Activated CD8-positive, alpha-beta T cell treated with anti-CD3 and anti-CD28 coated beads for 36 hours (primary cell): ENCODE results near the gene UQCC5. TPM values are rescaled to one million over a fixed set of nuclear protein-coding genes. Genes with fewer than 3 reads are reported as not detected.

Experiments
- ATAC-seq: fragments of 200-7000 bp; cut with Tn5 transposase; one replicate; pipeline ENCODE4 v1.10.0; 2021; ENCODE audit warnings: mild to moderate bottlenecking, moderate library complexity
- CTCF ChIA-PET: fragments of 350-600 bp; sonication (Branson Sonifier 250); formaldehyde crosslinking; loops from one replicate; lab custom pipeline; 2021; ENCODE audit warnings: antibody characterized with exemption; lab: Charles Lee
- POLR2A ChIA-PET: fragments of 350-600 bp; sonication (Branson Sonifier 250); formaldehyde crosslinking; loops from one replicate; lab custom pipeline; 2021; ENCODE audit warnings: antibody characterized with exemption; lab: Charles Lee
- DNase-seq: peaks from one replicate; pipeline ENCODE4 v3.0.0-alpha.2; 2020
- H3K27ac Mint-ChIP-seq: one replicate; pipeline ENCODE4 v1.8.0; 2021; ENCODE audit warnings: mild to moderate bottlenecking, mixed read lengths
- H3K27me3 Mint-ChIP-seq: one replicate; pipeline ENCODE4 v1.8.0; 2021; ENCODE audit warnings: mixed read lengths
- H3K36me3 Mint-ChIP-seq: one replicate; pipeline ENCODE4 v1.8.0; 2021; ENCODE audit warnings: low read depth, mixed read lengths
- H3K4me1 Mint-ChIP-seq: one replicate; pipeline ENCODE4 v1.8.0; 2021; ENCODE audit warnings: low read depth, mixed read lengths
- H3K4me3 Mint-ChIP-seq: one replicate; pipeline ENCODE4 v1.8.0; 2021; ENCODE audit warnings: mild to moderate bottlenecking, moderate library complexity, mixed read lengths
- H3K9me3 Mint-ChIP-seq: one replicate; pipeline ENCODE4 v1.8.0; 2021; ENCODE audit warnings: mixed read lengths
- intact Hi-C: fragments of 100-400 bp; cut with micrococcal nuclease; formaldehyde crosslinking; loops from one replicate; pipeline ENCODE4 v1.10.0; 2022
- total RNA-seq, 2 experiments: library from RNA; stranded (reverse); gene quantifications; one replicate each; pipeline ENCODE4 v1.2.3, GENCODE V29; 2021
- TF ChIP-seq, protein P1 (sequence below): fragments of 200-600 bp; IDR thresholded peaks from one replicate; pipeline ENCODE4 v1.8.0; 2022; ENCODE audit warnings: antibody characterized with exemption, mild to moderate bottlenecking

Gene UQCC5
- total RNA-seq, 2 experiments from 2014 or later: 14.0 to 20.5 TPM

GRCh38 chr3:52498137-52499054, 38.0 kb upstream of the UQCC5 start:
- H3K9me3 Mint-ChIP-seq: no peaks in the 10 kb centered on the region
- no peaks in the 10 kb centered on the region for H3K36me3 Mint-ChIP-seq
- TF ChIP-seq, protein P1, sequence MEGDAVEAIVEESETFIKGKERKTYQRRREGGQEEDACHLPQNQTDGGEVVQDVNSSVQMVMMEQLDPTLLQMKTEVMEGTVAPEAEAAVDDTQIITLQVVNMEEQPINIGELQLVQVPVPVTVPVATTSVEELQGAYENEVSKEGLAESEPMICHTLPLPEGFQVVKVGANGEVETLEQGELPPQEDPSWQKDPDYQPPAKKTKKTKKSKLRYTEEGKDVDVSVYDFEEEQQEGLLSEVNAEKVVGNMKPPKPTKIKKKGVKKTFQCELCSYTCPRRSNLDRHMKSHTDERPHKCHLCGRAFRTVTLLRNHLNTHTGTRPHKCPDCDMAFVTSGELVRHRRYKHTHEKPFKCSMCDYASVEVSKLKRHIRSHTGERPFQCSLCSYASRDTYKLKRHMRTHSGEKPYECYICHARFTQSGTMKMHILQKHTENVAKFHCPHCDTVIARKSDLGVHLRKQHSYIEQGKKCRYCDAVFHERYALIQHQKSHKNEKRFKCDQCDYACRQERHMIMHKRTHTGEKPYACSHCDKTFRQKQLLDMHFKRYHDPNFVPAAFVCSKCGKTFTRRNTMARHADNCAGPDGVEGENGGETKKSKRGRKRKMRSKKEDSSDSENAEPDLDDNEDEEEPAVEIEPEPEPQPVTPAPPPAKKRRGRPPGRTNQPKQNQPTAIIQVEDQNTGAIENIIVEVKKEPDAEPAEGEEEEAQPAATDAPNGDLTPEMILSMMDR: no peak
- H3K27me3 Mint-ChIP-seq: no peaks in the 10 kb centered on the region
- no peak overlapping the region for H3K4me3 Mint-ChIP-seq
- no peaks in the 10 kb centered on the region for H3K4me1 Mint-ChIP-seq
- H3K27ac Mint-ChIP-seq: no peak overlapping the region
- ATAC-seq: no peak
- DNase-seq: no peak
- ChIA-PET POLR2A (interaction anchor here (1.0 kb wide), 1 partner anchor 10 kb away, joined by 3 read pairs; no protein-coding TSS in a partner anchor), CTCF (interaction anchor here (1.3 kb wide), 2 partner anchors 23 to 50 kb away, joined by 3 read pairs; no protein-coding TSS in a partner anchor)
- intact Hi-C loops: no loop called here

GRCh38 chr3:52501046-52501445, 35.4 kb upstream of the UQCC5 start:
- Mint-ChIP-seq H3K36me3 (no peaks in the 10 kb centered on the region), H3K4me3 (no peak overlapping the region), H3K9me3 (no peaks in the 10 kb centered on the region), H3K4me1 (no peaks in the 10 kb centered on the region), H3K27me3 (no peaks in the 10 kb centered on the region), H3K27ac (no peak overlapping the region)
- TF ChIP-seq, protein P1: no peak
- ChIA-PET POLR2A (no interaction called here), CTCF (no interaction called here)
- ATAC-seq: no peak
- no peak for DNase-seq
- intact Hi-C loops: no loop called here

DNA sequence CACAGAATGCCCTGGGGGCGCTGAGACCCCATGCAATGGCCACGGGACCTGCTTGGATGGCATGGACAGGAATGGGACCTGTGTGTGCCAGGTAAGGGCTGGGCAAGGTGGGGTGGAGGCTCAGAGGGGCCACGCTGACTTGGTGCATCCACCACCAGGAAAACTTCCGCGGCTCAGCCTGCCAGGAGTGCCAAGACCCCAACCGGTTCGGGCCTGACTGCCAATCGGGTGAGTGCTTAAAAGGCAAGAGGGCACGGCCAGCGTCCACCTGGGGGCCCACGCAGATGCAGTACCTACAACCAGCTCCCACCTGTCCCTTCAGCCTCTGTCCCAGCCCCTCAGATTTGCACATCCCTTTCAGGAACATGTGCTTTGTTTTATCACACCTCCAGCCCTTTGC, 34.4 kb upstream of the UQCC5 start:
- H3K36me3 Mint-ChIP-seq: no peaks in the 10 kb centered on the region
- POLR2A ChIA-PET: no interaction called here
- TF ChIP-seq, protein P1: no peak
- DNase-seq (no peak), ATAC-seq (no peak)
- CTCF ChIA-PET: no interaction called here
- H3K4me3 Mint-ChIP-seq: no peak overlapping the region
- H3K27me3 Mint-ChIP-seq: no peaks in the 10 kb centered on the region
- H3K27ac Mint-ChIP-seq: no peak overlapping the region
- no peaks in the 10 kb centered on the region for H3K9me3 Mint-ChIP-seq
- H3K4me1 Mint-ChIP-seq: no peaks in the 10 kb centered on the region
- intact Hi-C loops: no loop called here

DNA sequence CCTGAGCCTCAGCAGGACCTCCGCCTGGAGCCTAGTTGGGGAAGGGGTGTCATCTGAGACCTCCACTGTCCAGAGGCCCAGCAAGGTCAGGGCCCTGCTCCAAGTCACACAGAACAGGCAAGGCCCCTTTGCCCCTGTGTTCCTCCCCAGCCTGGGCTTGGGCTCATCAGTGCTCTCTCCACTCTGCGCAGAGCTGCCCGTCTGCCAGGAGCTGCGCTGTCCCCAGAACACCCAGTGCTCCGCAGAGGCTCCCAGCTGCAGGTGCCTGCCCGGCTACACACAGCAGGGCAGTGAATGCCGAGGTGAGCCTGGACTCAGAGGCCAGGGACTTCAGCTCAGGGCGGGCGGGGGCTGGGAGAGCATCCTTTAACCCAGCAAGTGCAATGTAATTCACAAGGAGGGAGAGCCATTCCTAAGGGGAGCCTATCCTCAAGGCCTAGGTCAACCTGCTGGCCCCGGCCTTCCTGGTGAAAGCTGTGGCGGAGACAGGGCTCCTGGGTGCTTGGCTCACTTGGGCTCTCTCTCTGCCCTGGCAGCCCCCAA, 33.5 kb upstream of the UQCC5 start:
- H3K4me3 Mint-ChIP-seq: no peak overlapping the region
- no peaks in the 10 kb centered on the region for H3K36me3 Mint-ChIP-seq
- no peaks in the 10 kb centered on the region for H3K9me3 Mint-ChIP-seq
- TF ChIP-seq, protein P1: no peak
- no peak for DNase-seq
- POLR2A ChIA-PET: no interaction called here
- intact Hi-C loops: no loop called here
- CTCF ChIA-PET: no interaction called here
- H3K27ac Mint-ChIP-seq: no peak overlapping the region
- H3K27me3 Mint-ChIP-seq: no peaks in the 10 kb centered on the region
- no peaks in the 10 kb centered on the region for H3K4me1 Mint-ChIP-seq
- ATAC-seq: no peak
